Glomerular visceral epithelial cell (primary cell): ENCODE data around the gene SMIM14.
"Not testable (repeated sequence)": the region's sequence is repeated elsewhere in the genome, so short reads cannot be mapped to it uniquely, and the experiment has no call there.

Experiments used
- DNase-seq: peaks from one replicate; pipeline ENCODE4 v3.0.0-alpha.2; 2016; ENCODE audit errors: extremely low spot score

The SMIM14 gene

DNA sequence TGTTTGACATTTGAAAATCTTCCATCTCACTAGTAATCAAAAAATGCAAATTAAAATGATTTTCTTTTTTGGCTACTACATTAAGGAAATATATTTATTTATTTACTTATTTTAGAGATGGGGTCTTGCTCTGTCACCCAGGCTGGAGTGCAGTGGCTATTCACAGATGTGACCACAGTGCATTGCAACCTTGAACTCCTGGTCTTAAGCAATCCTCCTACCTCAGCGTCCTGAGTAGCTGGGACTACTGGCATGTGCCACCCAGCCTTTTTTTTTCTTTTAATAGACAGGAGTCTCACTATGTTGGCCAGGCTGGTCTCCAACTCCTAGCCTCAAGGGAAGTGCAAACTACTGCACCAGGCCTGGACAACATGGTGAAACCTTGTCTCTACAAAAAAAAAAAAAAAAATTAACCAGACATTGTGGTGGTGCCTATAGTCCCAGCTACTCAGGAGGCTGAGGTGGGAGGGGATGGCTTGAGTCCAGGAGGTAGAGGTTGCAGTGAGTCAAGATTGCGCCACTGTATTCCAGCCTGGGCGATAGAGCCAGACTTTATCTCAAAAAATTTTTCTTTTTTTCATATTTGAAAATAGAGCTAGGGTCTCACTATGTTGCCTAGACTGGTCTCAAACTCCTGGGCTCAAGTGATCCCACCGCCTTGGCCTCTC, 4.4 kb upstream of the SMIM14 start:
- peak; percentile 46 for DNase-seq

DNA sequence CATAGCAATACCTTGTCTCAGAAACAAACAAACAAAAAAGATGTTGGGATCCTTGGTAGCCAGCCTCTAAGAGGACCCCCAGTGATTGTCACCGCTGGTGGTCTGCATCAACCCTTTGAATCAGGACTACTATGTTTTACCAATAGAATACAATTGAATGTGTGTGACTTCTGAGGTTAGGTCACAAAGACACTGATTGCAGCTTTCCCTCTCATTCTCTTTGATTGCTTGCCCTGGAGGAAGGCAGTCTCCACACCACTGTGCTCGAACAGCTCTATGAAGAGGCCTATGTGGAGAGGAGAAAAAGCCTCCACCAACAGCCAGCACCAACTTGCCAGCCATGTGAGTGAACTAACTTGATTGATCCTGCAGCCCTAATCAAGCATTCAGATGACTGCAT, 2.8 kb upstream of the SMIM14 start:
- no peak for DNase-seq

DNA sequence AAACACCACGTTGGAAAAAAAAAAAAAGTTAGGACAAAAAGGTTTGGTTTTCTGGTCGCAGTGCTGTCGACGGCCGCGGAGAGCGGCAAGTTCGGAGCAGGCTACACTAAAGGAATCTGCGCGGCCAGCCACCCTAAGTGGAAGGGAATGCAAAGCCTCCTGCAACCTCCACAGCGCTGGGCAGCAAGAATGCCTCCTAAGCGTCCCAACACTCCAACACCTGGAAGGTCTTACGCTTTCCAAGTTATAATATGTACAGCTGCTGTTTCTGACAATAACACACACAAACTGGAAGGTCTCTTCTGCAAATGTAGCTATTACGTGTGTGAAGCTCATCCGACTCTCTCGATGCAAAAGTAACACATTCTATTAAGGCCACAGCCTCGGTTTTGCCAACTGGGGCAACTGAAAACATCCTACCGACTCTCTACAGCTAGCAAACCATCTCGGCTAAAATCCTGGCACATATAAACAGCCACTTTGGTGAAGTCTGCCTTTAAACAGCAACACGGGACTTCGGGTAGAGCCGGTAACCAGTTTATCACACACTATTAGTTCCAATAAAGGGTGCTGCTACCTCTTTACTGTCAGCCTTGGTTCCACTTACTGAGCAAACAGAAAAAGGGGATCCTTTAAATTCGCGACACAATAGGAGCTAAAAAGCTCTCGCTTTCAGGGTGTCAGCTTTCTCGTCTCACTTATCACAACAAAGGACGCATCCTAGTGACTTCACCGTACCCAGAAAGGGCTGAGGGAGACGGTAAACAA, 895 bp downstream of the SMIM14 start:
- DNase-seq: peak; percentile 71

DNA sequence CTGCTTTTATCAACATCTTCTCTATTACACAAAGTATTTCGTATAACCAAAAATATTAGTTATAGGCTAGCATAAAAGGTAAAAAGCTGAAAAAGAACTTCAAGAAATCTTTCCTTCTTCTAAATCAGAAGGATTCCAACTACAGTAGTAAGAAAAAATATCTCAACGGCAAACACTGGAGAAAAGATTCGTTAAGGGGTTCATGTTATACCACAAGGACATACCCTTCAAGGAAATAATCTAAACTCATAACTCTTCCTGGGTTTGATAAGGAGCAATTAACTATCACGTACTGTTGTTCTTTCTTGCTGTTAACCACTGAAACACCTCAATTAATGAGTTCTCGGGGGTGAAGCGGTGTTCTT, 1.5 kb downstream of the SMIM14 start:
- no peak for DNase-seq

DNA sequence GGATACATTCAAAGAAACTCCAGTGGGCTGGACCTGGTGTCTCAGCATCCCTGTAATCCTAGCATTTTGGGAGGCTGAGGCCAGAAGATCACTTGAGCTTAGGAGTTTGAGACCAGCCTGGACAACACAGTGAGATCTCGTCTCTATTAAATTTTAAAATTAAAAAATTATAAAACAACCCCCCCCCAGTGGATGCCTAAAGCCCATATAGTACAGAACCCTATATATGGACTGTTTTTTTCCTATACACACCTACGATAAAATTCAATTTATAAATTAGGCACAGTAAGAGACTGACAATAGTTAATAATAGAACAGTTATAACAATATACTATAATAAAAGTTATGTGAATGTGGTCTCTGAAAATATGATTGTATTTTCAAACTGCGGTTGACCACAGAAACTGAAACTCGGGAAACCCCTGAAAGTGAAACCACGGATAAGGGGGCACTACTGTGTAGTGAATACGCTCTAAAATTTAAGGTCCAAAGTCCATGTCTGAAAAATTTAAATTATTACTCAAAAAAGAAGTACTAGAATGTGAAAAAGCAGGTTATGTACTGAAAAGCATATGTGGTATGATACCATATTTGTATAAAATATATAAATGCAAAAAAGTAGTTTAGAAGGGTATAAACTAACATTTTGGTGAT, 2.0 kb downstream of the SMIM14 start:
- peak; percentile 18 for DNase-seq

DNA sequence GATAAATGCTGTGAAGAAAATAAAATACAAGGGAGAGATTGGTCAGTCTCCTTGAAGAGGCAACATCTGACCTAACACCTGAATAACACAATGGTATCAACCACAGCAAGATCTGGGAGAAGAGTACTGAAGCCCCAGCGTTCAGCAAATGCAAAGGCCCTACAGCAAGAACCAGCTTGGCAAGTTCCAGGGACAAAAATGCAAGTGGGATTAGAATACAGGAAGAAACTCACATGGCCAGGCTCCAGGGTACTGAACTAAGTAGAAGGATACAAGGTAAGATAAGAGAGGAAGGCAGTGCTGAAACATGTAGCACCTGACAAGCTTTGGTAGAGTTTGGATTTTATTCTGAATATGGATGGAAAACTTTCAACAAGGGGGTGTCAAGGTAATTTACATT, 3.6 kb downstream of the SMIM14 start:
- DNase-seq: no peak

DNA sequence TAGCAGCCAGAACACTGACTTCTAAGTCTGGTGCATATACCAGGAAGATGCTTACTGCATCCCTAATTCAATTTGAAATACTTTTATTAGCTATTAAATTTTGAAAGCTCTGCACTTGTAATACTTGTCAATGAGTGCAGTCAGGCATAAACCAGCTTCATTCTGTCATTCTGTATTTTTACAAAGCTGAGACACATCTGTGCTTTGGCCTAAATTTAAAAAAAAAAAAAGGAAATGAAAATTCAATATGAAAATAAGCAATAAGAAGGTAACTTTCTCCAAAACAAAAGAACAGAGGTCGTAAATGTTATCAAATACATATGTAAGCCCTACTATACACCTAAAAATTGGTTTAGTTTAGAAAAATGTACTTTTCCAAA, 7.0 kb downstream of the SMIM14 start:
- no peak for DNase-seq

DNA sequence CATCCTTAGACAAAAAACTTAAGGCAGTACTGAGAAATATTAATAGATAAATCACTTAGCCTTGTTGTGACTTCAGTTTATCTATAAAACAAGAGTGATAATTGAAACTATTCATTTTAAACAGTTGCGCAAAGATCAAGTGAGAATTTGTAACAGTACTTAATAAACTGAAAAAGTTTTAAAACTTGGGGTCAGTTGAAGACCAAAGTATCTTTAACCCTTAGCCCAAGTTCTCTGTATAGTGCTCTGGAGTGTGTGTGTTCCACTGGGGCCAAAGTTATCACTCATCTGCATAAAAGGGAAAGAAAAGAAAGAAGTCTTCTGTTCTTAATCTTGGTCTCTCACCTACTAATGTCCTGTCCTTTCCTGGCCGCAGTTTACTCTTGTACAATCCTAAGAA, 11.3 kb downstream of the SMIM14 start:
- no peak for DNase-seq

DNA sequence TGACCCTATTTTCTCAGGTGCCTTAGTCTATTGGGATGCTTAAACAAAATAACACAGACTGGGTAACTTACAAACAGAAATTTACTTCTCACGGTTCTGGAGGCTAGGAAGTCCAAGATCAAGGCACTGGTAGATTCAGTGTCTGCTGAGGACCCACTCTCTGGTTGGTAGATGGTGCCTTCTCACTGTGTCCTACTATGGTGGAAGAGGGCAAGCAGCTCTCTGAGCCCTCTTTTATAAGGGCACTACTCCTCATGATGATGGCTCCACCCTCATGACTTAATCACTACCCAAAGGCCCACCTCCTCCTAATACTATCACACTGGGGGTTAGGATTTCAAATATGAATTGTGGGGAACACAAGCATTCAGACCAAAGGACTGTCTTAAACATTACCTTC, 11.8 kb downstream of the SMIM14 start:
- no peak for DNase-seq

DNA sequence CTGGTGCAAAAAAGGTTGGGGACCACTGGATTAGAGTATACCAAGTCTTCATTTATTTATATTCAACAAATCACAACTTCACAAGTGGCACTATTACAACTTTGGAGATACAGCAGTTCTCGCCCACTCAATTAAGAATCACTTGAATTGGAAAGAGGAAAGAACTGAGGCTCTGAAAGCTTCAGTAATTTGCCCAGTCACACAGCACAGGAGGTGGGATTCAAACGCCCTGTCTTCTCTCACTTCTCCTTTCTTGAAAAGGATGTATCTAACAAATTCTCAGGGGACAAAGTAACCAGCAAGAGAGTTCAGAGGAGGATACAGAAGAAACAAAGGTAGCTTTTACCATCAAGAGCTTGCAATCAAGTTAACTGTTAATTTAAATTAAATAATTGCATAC, 12.4 kb downstream of the SMIM14 start:
- no peak for DNase-seq

DNA sequence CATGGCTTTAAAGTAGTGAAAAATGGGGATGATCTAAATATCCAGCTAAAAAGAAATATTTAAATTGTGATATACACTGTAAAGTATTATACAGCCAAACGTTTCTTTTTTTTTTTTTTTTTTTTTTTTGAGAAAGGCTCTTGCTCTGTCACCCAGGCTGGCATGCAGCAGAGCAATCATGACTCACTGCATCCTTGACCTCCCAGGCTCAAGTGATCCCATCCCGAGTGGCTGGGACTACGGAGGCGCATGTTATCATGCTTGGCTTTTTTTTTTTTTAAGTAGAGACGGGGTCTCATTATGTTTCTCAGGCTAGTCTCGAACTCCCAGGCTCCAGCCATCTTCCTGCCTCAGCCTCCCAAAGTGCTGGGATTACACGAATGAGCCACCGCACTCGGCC, 17.1 kb downstream of the SMIM14 start:
- DNase-seq: peak; percentile 87

DNA sequence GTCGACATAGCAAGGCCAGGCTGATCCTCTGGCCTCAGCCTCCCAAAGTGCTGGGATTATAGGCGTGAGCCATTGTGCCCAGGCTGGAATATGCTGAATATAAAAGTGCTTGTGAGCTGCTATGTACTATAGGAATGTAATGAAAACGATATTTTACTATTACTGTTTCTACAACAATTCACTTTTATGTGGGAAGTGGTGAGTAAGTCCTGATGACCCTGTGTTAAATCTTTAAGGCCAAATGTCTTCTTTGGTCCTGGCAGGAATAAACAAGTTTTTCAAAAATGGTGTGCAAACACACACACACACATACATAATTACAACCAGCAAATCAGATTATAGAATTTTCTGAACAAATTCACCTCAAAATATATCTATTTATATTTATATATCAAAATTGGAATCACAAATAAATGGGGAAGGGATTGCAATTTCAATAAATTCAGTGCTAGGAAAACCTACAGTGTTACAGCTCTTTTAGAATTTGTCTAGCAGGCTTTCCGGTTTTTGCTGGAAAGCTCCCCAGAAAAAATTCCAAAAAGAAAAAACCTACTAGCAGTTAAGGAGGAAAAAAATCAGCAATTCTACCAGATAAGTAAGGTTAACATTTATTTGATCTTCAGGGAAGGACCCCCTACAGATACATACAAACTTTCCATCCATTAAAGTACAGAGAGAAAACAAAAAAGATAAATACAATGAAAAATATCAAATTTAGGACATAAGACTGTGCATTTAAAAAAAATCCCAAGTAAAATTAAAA, 17.9 kb downstream of the SMIM14 start:
- DNase-seq: no peak

DNA sequence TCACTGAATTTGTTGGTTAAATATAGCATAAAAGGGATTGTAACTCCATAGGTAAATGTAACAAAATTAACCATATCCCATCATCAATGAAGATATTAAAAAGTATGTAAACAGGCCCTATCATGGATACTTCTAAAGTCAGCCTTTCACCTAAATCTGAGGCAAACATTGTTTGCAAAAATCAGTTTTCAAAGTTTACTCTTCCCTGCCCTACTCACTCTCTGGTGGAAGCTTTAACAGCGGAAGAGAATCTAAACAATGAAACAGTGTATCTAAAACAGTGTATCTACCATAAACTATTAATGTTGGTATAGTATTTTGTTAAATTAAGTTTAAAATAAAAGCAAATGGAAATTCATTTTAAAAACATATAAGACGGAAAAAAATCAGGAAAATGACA, 21.1 kb downstream of the SMIM14 start:
- no peak for DNase-seq

DNA sequence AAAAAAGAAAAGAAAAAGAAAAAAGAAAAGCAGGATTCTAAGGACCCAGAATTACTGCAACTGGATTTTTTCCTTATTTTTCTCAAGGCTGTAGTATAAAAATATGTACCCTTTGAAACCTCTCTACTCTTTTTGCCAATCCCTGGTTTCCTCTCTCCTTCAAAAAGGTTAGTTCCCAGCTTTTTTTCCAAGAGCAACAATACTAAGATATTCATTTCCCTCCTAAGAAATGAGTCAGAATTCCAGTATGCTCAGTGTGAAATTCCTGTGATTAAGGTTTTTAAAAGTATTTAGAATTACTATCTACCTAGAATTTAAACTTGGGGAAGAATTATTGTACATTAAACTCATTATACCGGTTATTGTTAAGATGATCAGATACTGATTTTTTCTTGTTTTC, 22.0 kb downstream of the SMIM14 start:
- peak; percentile 25 for DNase-seq

DNA sequence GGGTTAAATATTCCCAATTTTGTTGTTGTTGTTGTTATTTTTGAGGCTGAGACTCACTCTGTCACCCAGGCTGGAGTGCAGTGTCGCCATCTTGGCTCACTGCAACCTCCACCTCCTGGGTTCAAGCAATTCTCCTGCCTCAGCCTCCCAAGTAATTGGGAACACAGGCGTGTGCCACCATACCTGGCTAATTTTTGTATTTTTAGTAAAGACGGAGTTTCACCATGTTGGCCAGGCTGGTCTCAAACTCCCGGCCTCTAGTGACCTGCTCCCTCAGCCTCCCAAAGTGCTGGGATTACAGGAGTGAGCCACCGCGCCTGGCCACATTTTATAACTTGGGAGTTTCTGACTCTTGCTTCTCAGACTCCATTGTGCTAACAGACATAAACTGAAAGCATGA, 22.6 kb downstream of the SMIM14 start:
- DNase-seq: not testable (repeated sequence)

DNA sequence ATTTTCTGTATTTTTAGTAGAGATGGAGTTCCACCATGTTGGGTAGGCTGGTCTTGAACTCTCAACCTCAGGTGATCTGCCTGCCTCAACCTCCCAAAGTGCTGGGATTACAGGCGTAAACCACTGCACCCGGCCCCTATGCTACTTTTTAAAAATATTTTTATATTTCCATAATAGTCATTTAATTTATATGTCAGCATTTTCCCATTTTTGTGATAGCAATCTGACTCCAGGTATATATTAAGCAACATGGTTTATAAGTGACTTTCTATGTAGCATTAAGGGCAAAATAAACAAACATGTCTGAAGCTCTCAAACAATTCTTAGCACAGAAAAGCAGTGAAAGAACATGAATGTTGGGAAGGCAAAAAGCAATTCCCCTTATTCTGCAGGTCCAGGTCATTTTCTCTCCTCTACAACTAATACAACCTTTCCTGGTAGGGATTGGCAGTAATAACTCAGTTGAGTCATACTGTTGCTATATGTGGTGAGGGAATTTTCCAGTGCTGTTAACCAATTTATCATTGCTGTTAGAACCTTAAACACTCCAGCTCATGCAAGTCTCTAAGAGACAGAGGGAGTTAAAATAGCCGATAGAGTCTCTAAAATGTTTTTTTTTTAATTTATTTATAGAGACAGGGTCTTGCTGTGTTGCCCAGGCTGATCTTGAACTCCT, 24.0 kb downstream of the SMIM14 start:
- DNase-seq: peak; percentile 65

DNA sequence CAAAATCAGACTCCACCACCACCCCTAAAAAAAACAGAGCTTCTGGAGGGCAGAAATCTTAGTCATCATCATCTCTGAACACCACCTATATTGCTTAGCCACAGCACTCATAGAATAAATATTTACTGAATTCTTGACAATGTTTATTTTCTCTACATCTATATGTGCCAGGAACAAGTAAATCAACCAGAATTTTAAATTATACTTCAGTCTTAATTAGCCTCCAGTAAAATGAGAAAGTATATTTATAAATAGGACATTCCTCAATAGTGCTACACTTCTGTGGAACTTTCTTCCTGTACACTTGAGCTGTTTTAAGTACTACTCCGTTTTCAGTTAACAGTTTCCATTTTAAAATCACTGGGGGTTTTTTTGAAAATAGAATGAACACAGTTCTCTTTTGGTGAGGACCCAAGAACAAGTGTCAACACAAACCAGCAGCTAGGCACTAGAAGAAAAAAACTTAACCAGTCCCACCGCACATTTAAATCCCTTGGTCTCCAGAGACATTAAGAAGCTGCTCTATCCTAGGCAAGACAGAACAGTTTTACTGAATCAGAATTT, 25.5 kb downstream of the SMIM14 start:
- no peak for DNase-seq

DNA sequence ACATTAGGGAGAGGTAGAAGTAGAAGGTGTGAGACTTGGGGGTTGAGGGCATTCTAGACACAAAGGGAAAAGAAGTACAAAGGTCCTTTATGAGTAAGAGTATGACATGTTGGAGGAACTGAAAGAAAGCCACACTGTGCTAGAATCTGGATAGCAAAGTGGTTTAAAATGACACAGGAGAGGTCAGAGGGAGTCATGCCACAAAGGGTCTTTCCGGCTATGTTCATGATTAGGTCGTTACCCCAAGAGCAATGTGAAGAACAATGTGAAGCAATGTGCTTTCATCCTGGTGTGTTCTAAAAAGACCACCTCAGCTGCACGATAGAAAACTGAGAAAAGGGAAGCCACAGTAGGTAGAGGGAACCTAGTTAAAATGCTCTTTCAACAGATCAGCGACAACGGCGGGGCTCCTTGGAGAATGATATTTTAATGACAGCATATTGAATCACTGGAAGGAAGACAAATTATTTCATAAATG, 29.2 kb downstream of the SMIM14 start:
- peak; percentile 13 for DNase-seq

DNA sequence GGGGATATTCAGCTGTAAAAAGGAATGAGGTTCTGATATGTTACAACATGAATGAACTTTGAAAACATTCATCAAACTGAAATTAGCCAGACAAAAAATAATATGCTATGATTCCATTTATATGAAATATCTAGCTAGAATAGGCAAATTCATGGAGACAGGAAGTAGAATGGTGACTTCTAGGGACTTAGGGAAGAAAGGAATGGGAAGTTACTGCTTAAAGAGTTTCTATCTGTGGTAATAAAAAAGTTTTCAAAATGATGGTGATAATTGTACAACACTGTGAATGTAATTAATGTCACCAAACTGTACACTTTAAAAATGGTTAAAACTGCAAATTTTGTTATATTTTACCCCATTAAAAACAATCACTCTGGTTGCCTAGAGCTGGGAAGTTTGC, 30.2 kb downstream of the SMIM14 start:
- no peak for DNase-seq

DNA sequence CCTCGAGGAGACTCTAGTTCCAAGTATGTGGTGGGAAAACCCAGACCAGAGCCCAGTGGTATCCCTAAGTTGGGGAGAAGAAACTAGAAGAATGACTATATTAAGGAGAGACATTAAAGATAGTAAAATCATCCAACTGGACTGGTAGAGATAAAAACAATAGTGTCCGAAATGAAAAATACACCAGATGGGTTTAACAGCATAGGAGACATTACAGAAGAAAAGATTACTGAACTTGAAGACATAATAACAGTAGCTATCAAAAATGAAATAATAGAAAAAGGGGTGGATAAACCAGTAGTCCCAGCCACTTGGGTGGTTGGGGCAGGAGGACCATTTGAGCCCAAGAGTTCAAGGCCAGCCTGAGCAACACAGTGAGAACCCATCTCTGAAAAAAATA, 31.9 kb downstream of the SMIM14 start:
- DNase-seq: no peak

DNA sequence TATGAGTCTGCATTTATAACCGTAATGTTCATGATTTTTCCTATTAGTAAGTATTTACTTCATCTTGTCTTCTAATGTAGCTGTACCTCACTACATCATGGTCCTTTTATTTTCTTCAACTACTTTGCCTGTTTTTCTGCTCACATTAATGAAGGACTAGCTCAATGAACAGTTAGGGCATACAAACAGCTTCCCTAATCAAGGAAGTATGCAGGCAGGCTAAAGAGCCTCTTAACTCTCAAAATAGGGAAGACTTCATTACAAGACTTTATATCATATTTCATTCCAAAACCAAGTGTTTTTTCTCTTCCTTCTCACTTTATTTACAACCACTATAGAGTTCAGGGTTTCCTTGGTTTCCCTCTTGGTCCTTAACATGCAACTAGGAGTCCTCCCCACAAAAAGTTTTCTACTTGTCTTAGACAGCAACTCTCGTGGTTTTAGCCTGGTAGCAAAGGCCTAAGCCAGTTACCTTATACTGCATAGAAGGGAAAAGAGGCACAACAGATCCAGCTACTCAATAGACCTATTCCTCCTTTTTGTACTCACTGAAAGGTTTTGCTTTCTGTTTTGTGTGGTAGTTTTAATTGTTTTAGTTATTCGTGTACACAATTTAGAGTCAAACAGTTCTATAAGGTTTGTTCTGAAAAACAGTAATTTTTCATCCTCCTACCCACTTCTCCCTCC, 40.8 kb downstream of the SMIM14 start:
- DNase-seq: no peak
